Hematopoietic multipotent progenitor cell (in vitro differentiated cells): ENCODE results near the gene KLRC2. TPM values are rescaled to one million over a fixed set of nuclear protein-coding genes. Genes with fewer than 3 reads are reported as not detected.

Source experiments
- total RNA-seq: library from RNA; depleted of rRNA; stranded (reverse); fragments of >200 nt; gene quantifications from one replicate; pipeline ENCODE4 v1.2.3, GENCODE V29; 2012

The KLRC2 gene
- total RNA-seq, 1 donor: under 0.01 TPM

Other genes with a start within 250 kb of the KLRC2 start
- gene GABARAPL1, start 223.1 kb downstream of the KLRC2 start, total RNA-seq: 19.9 TPM
- gene KLRD1, start 128.1 kb downstream of the KLRC2 start, total RNA-seq: under 0.01 TPM
- under 0.01 TPM for gene KLRK1, start 46.0 kb downstream of the KLRC2 start, total RNA-seq
- not detected for gene KLRC4, start 26.3 kb downstream of the KLRC2 start, total RNA-seq
- gene KLRC3, start 15.4 kb downstream of the KLRC2 start, total RNA-seq: not detected
- gene KLRC1, start 17.4 kb upstream of the KLRC2 start, total RNA-seq: not detected
- 10.2 TPM for gene EIF2S3B, start 69.9 kb upstream of the KLRC2 start, total RNA-seq
- 2.7 TPM for gene MAGOHB, start 177.6 kb upstream of the KLRC2 start, total RNA-seq
- 1.6 TPM for gene STYK1, start 238.0 kb upstream of the KLRC2 start, total RNA-seq